Measurements from ENCODE around the gene AUTS2.

- TF ChIP-seq CTCF (IDR thresholded peaks at IDR 0.05) (no peak), POLR2A (IDR thresholded peaks at IDR 0.05) (no peak), POLR2AphosphoS5 (IDR thresholded peaks at IDR 0.05) (no peak)
These were observed 971.1 kb downstream of the AUTS2 start for GRCh38 chr7:70569335-70569819.

Data from breast epithelium (tissue), 3 donors.